NCI-H82 (cell line): ENCODE measurements around the gene RHOBTB1.

Experiments
- DNase-seq: peaks from one replicate; lab custom pipeline; 2025; lab: John Stamatoyannopoulos, UW

RHOBTB1 gene

GRCh38 chr10:60820093-60820754 is 123.8 kb downstream of the RHOBTB1 start:
- DNase-seq = peak; percentile 23
